Measurements from ENCODE around the gene PPP1R3F. TPM values are rescaled to one million over a fixed set of nuclear protein-coding genes. Genes with fewer than 3 reads are reported as not detected.
A peak's percentile ranks its signal among the peaks of the same experiment; 100 is the strongest.

PPP1R3F gene
- total RNA-seq, 4 donors from 2014 or later: 24.0 to 49.6 (median 34.2) TPM

GRCh38 chrX:49232525-49232924 is 37.1 kb upstream of the PPP1R3F start:
- Histone ChIP-seq H3K27ac (no peak overlapping the region), H3K4me3 (no peak overlapping the region), H3K27me3 (peaks cover 0 to 3% (median 0%) of the 10 kb centered on the region in 3 donors), H3K9me3 (no peaks in the 10 kb centered on the region), H3K4me1 (peaks cover 0 to 5% of the 10 kb centered on the region in 2 donors), H3K36me3 (no peaks in the 10 kb centered on the region)
- intact Hi-C loops (cut with DNase I; ENCODE audit: low total_unique reads) (no loop called here), in situ Hi-C loops (cut with MboI; ENCODE audit: low sequenced_read_pairs in 4 of 4) (no loop called here)
- TF ChIP-seq CTCF (IDR thresholded peaks at IDR 0.05 in 4 of 5, conservative IDR thresholded peaks at IDR 0.05 in 1 of 5): no peak
- no peak for TF ChIP-seq POLR2A (IDR thresholded peaks at IDR 0.05)
- DNase-seq (no peak), ATAC-seq (no peak)

- no peak within 1 kb of the TSS for H3K27ac ChIP-seq
- H3K9me3 ChIP-seq: no peaks in the 10 kb centered on the region
- no peaks in the 10 kb centered on the region for H3K36me3 ChIP-seq
- H3K4me1 ChIP-seq: peaks cover 0 to 5% of the 10 kb centered on the region in 2 donors
- ATAC-seq (no peak), DNase-seq (no peak)
- H3K27me3 ChIP-seq: peaks cover 0 to 3% (median 0%) of the 10 kb centered on the region in 3 donors
- in situ Hi-C loops (cut with MboI; ENCODE audit: low sequenced_read_pairs in 4 of 4) (no loop called here), intact Hi-C loops (cut with DNase I; ENCODE audit: low total_unique reads) (no loop called here)
- TF ChIP-seq CTCF (IDR thresholded peaks at IDR 0.05 in 4 of 5, conservative IDR thresholded peaks at IDR 0.05 in 1 of 5) (no peak), POLR2A (IDR thresholded peaks at IDR 0.05) (no peak)
- H3K4me3 ChIP-seq: peak within 1 kb of the TSS in 2 of 4 donors; percentile 13 to 15
These were observed 36.4 kb upstream of the PPP1R3F start, which contains the start of gene CACNA1F for GRCh38 chrX:49233176-49233575. CACNA1F (minus strand) TSS chrX:49233340; CDS start chrX:49233309, 31 bp downstream.

GRCh38 chrX:49233887-49234555 is 35.6 kb upstream of the PPP1R3F start:
- ATAC-seq (no peak), DNase-seq (no peak)
- intact Hi-C loops (cut with DNase I; ENCODE audit: low total_unique reads): loop anchor here (2.0 kb wide), 1 partner anchor 35 kb away; the partner anchor contains the start of gene PPP1R3F
- Histone ChIP-seq H3K36me3 (no peaks in the 10 kb centered on the region), H3K27me3 (peaks cover 0 to 3% (median 0%) of the 10 kb centered on the region in 3 donors), H3K4me1 (peaks cover 0 to 5% of the 10 kb centered on the region in 2 donors), H3K4me3 (peak overlapping the region in 2 of 4 donors; percentile 13 to 15), H3K27ac (no peak overlapping the region), H3K9me3 (no peaks in the 10 kb centered on the region)
- TF ChIP-seq CTCF (IDR thresholded peaks at IDR 0.05 in 4 of 5, conservative IDR thresholded peaks at IDR 0.05 in 1 of 5) (no peak), POLR2A (IDR thresholded peaks at IDR 0.05) (no peak)
- in situ Hi-C loops (cut with MboI; ENCODE audit: low sequenced_read_pairs in 4 of 4): no loop called here

GRCh38 chrX:49237060-49237459 is 32.5 kb upstream of the PPP1R3F start:
- intact Hi-C loops (cut with DNase I; ENCODE audit: low total_unique reads) (loop anchor here (5.0 kb wide), 1 partner anchor 35 kb away; the partner anchor contains the start of gene SYP), in situ Hi-C loops (cut with MboI; ENCODE audit: low sequenced_read_pairs in 4 of 4) (no loop called here)
- ATAC-seq (no peak), DNase-seq (no peak)
- Histone ChIP-seq H3K4me3 (no peak overlapping the region), H3K9me3 (no peaks in the 10 kb centered on the region), H3K27ac (no peak overlapping the region), H3K4me1 (peaks cover 0 to 5% of the 10 kb centered on the region in 2 donors), H3K36me3 (no peaks in the 10 kb centered on the region), H3K27me3 (no peaks in the 10 kb centered on the region)
- TF ChIP-seq POLR2A (IDR thresholded peaks at IDR 0.05) (no peak), CTCF (IDR thresholded peaks at IDR 0.05 in 4 of 5, conservative IDR thresholded peaks at IDR 0.05 in 1 of 5) (no peak)

Data from gastrocnemius medialis (tissue), 4 donors.